HFFc6 (cell line): ENCODE measurements around the gene ZNF426. TPM values are rescaled to one million over a fixed set of nuclear protein-coding genes. Genes with fewer than 3 reads are reported as not detected.
A peak's percentile ranks its signal among the peaks of the same experiment; 100 is the strongest.

Source experiments
- DNase-seq: peaks from one replicate; pipeline ENCODE4 v3.0.0-alpha.2; 2018
- H3K27ac Mint-ChIP-seq: 2 replicates; pipeline ENCODE4 v1.8.0; 2020; ENCODE audit warnings: mild to moderate bottlenecking, mixed read lengths
- H3K27me3 Mint-ChIP-seq: 2 replicates; pipeline ENCODE4 v1.8.0; 2021; ENCODE audit warnings: mild to moderate bottlenecking, moderate library complexity, mixed read lengths; ENCODE audit not compliant: insufficient read depth
- H3K36me3 Mint-ChIP-seq: 2 replicates; pipeline ENCODE4 v1.8.0; 2021; ENCODE audit warnings: low read depth, mixed read lengths
- H3K4me1 Mint-ChIP-seq: 2 replicates; pipeline ENCODE4 v1.8.0; 2020; ENCODE audit warnings: low read depth, mixed read lengths
- H3K4me3 Mint-ChIP-seq: 2 replicates; pipeline ENCODE4 v1.8.0; 2020; ENCODE audit warnings: mild to moderate bottlenecking, moderate library complexity, mixed read lengths
- H3K9me3 Mint-ChIP-seq: 2 replicates; pipeline ENCODE4 v1.8.0; 2020; ENCODE audit warnings: mild to moderate bottlenecking, mixed read lengths
- CTCF ChIP-seq: fragments of 200-600 bp; sonication (generic); IDR thresholded peaks from 2 replicates; pipeline ENCODE4 v1.5.0; 2021; ENCODE audit warnings: antibody characterized with exemption, mild to moderate bottlenecking
- total RNA-seq, 6 experiments: library from RNA; stranded (reverse); fragmentation: NEBNext Ultra II Directional; extraction: Animal tissue kit (Norgen Biotek cat#: 25700); gene quantifications; 2 replicates in 1 of 6; 3 replicates in 5 of 6; pipeline ENCODE4 v1.2.3, GENCODE V29; 2021

ZNF426 gene
- total RNA-seq, 6 experiments from 2014 or later, result 12.7 to 15.7 (median 15.0) TPM

- DNase-seq, result no peak
- H3K36me3 Mint-ChIP-seq, result peaks cover 88% of the 10 kb centered on the region
- peak overlapping the region; percentile 9; the same call in 1 of the 2 replicates for H3K4me3 Mint-ChIP-seq
- H3K4me1 Mint-ChIP-seq, result peaks cover 17% of the 10 kb centered on the region
- no peak overlapping the region for H3K27ac Mint-ChIP-seq
- H3K9me3 Mint-ChIP-seq, result peaks cover 94% of the 10 kb centered on the region
- H3K27me3 Mint-ChIP-seq, result peaks cover 6% of the 10 kb centered on the region
- TF ChIP-seq CTCF, result no peak
These were observed 2.5 kb downstream of the ZNF426 start for GRCh38 chr19:9535934-9536333.

- Mint-ChIP-seq H3K4me1 (no peaks in the 10 kb centered on the region), H3K4me3 (no peak overlapping the region), H3K27me3 (peaks cover 5% of the 10 kb centered on the region), H3K27ac (no peak overlapping the region), H3K9me3 (peaks cover 99% of the 10 kb centered on the region), H3K36me3 (peaks cover 98% of the 10 kb centered on the region)
- TF ChIP-seq CTCF, result no peak
- peak; percentile 24 for DNase-seq
These were observed 6.5 kb downstream of the ZNF426 start for GRCh38 chr19:9531933-9532332.

DNA sequence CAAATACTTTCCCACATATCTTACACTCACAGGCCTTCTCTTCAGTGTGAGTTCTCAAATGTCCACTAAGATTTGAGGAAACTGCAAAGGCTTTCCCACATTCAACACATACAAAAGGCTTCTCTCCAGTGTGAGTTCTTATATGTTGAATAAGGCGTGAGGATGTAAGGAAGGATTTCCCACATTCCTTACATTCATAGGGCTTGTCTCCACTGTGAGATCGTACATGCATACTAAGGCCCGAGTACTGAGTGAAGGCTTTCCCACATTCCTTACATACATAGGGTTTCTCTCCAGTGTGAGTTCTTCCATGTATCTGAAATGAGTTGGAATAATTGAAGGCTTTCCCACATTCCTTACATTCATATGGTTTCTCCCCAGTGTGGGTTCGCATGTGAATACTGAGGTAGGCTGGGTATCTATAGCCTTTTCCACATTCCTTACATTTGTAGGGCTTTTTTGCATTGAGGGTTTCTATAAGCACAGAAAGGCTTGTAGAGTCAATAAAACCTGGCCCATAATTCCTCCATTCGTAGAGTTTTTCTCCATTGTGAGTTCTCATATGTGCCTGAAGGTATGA, 9.6 kb downstream of the ZNF426 start:
- Mint-ChIP-seq H3K4me3 (no peak overlapping the region), H3K36me3 (peaks cover 97% of the 10 kb centered on the region), H3K4me1 (no peaks in the 10 kb centered on the region), H3K9me3 (peaks cover 99% of the 10 kb centered on the region), H3K27ac (no peak overlapping the region), H3K27me3 (peaks cover 5% of the 10 kb centered on the region)
- DNase-seq, result peak; percentile 14
- TF ChIP-seq CTCF, result no peak

DNA sequence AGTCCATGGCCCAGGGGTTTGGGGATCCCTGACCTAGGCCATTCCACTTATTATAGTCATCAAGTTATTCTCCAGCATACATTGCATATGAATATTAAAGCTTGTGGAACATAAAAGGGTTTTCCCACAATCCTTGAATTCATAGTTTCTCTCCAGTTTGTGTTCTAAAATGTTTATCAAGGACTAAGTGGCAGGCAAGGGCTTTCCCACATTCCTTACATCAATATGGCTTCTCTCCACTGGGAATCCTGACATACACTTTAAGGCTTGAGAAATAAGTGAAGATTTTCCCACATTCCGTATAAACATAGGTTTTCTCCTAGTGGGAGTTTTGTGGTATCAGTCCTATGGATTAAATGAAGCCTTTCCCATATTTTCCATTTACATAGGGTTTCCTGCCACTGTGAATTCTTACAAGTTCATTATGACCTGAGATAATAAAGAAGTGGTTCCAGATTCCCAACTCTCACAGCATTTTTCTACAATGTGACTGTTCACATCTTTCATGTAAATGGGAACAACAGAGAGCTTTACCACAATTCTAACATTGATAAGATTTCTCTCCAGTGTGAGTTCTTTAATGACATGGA, 14.5 kb downstream of the ZNF426 start:
- Mint-ChIP-seq H3K4me1 (no peaks in the 10 kb centered on the region), H3K9me3 (peaks cover 91% of the 10 kb centered on the region), H3K4me3 (no peak overlapping the region), H3K27me3 (no peaks in the 10 kb centered on the region; the same call in 1 of the 2 replicates), H3K27ac (no peak overlapping the region), H3K36me3 (peaks cover 70% of the 10 kb centered on the region)
- TF ChIP-seq CTCF, result no peak
- peak; percentile 2 for DNase-seq

- no peak for DNase-seq
- Mint-ChIP-seq H3K36me3 (peaks cover 13% of the 10 kb centered on the region), H3K4me1 (no peaks in the 10 kb centered on the region), H3K4me3 (no peak overlapping the region), H3K27me3 (no peaks in the 10 kb centered on the region; the same call in none of the 2 replicates), H3K27ac (no peak overlapping the region), H3K9me3 (peaks cover 54% of the 10 kb centered on the region)
- no peak for TF ChIP-seq CTCF
These were observed 31.2 kb downstream of the ZNF426 start for GRCh38 chr19:9507285-9507684.
